Transverse colon (tissue), 4 donors: ENCODE results near the gene GABRB1. TPM values are rescaled to one million over a fixed set of nuclear protein-coding genes. Genes with fewer than 3 reads are reported as not detected.

ENCODE experiments used
- DNase-seq: peaks from one replicate; pipeline ENCODE4 v3.0.0-alpha.2; 2019
- H3K27ac ChIP-seq, 4 donors: fragments of 200-600 bp; sonication (generic); 2 replicates each; pipeline ENCODE4 v1.5.1; 2016 to 2018; ENCODE audit warnings: inconsistent platforms in 4 of 4
- H3K27me3 ChIP-seq: fragments of 200-600 bp; sonication (generic); 2 replicates; pipeline ENCODE4 v1.5.1; 2017; ENCODE audit warnings: inconsistent platforms
- H3K36me3 ChIP-seq, 4 donors: fragments of 200-600 bp; sonication (generic); 2 replicates each; pipeline ENCODE4 v1.5.1; 2017 to 2019; ENCODE audit warnings: inconsistent platforms in 4 of 4
- H3K4me1 ChIP-seq, 4 donors: fragments of 200-600 bp; sonication (generic); 2 replicates each; pipeline ENCODE4 v1.5.1; 2017 to 2020; ENCODE audit warnings: inconsistent platforms in 4 of 4
- H3K4me3 ChIP-seq, 4 donors: fragments of 200-600 bp; sonication (generic); 1 replicate in 1 of 4; 2 replicates in 3 of 4; pipeline versions ENCODE4 v1.5.1 to v1.6.1; 2017 to 2019; ENCODE audit warnings: inconsistent platforms in 4 of 4
- H3K9me3 ChIP-seq, 2 donors: fragments of 200-600 bp; sonication (generic); 2 replicates each; pipeline ENCODE4 v1.5.1; 2017 to 2019; ENCODE audit warnings: inconsistent platforms in 2 of 2
- EP300 ChIP-seq: sonication (generic); formaldehyde crosslinking; IDR thresholded peaks from one replicate; pipeline ENCODE4 v1.6.1; 2017; ENCODE audit warnings: antibody characterized with exemption, low read depth
- POLR2A ChIP-seq: fragments of 450-650 bp; IDR thresholded peaks from one replicate; pipeline ENCODE4 v1.6.1; 2016; ENCODE audit warnings: antibody characterized with exemption, mild to moderate bottlenecking, moderate library complexity
- POLR2AphosphoS5 ChIP-seq, 3 donors: sonication (generic); formaldehyde crosslinking; IDR thresholded peaks; one replicate each; pipeline ENCODE4 v1.6.1; 2016; ENCODE audit warnings: antibody characterized with exemption in 3 of 3
- WGBS, 2 donors: methylation state at CpG; one replicate each; pipeline ENCODE4 v1.1.5; 2018; ENCODE audit warnings: low coverage in 1 of 2; 5-methylcytosine and 5-hydroxymethylcytosine counted together
- in situ Hi-C, 4 donors: fragments of 200-750 bp; cut with MboI; loops; one replicate each; pipeline versions ENCODE4 v1.15.0 to v1.15.1; 2017; ENCODE audit warnings: low sequenced_read_pairs in 3 of 4, low pct_ligation_motif_present in 1 of 4, low pct_unique_long_range_greater_than_20kb in 1 of 4
- intact Hi-C: fragments of 100-400 bp; cut with DNase I; formaldehyde crosslinking; loops from one replicate; pipeline ENCODE4 v1.15.1; 2023; ENCODE audit warnings: low total_unique reads
- total RNA-seq, 4 donors: library from RNA; depleted of rRNA; stranded (reverse); fragments of >200 nt; gene quantifications; one replicate each; pipeline ENCODE4 v1.1.0, GENCODE V29; 2016
- TF ChIP-seq, protein P1 (sequence below), 5 experiments: fragments of 200-600 bp in 3 of 5; fragments of 450-650 bp in 2 of 5; sonication (generic) in 3 of 5; IDR thresholded peaks; 1 replicate in 2 of 5; 2 replicates in 3 of 5; pipeline ENCODE4 v1.5.1; 2016 to 2017; ENCODE audit warnings: antibody characterized with exemption in 5 of 5, inconsistent platforms in 3 of 5, mild to moderate bottlenecking in 2 of 5, moderate library complexity in 1 of 5

GABRB1 gene
- total RNA-seq, 4 donors from 2014 or later, result 0.14 to 19.7 (median 0.48) TPM; not detected in 1

DNA sequence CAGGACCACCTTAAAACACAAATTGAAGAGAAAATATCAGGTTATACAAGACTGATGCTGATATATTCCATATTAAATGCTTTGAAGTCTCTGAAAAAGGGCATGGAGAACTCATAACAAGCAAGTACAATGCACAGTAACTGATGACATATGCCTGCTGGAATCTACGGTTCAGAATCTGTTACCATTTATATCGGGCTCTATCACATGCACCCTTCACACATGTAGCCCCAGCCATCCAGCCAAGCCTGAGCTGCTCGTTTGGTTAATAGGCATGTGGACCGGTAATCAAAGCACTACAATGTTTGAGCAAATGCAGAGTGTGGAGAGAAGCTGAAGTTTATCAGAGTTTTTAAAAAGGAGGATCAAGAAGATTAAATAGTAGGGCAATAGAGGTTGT, 420.3 kb downstream of the GABRB1 start:
- no peak overlapping the region for H3K4me3 ChIP-seq
- TF ChIP-seq POLR2AphosphoS5 (IDR thresholded peaks at IDR 0.05), result no peak
- TF ChIP-seq POLR2A, result no peak
- TF ChIP-seq EP300, result no peak
- TF ChIP-seq, protein P1, sequence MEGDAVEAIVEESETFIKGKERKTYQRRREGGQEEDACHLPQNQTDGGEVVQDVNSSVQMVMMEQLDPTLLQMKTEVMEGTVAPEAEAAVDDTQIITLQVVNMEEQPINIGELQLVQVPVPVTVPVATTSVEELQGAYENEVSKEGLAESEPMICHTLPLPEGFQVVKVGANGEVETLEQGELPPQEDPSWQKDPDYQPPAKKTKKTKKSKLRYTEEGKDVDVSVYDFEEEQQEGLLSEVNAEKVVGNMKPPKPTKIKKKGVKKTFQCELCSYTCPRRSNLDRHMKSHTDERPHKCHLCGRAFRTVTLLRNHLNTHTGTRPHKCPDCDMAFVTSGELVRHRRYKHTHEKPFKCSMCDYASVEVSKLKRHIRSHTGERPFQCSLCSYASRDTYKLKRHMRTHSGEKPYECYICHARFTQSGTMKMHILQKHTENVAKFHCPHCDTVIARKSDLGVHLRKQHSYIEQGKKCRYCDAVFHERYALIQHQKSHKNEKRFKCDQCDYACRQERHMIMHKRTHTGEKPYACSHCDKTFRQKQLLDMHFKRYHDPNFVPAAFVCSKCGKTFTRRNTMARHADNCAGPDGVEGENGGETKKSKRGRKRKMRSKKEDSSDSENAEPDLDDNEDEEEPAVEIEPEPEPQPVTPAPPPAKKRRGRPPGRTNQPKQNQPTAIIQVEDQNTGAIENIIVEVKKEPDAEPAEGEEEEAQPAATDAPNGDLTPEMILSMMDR (IDR thresholded peaks at IDR 0.05), result no peak
- no peak for DNase-seq
- H3K36me3 ChIP-seq, result peaks cover 0 to 39% (median 8%) of the 10 kb centered on the region in 4 donors
- H3K27ac ChIP-seq, result no peak overlapping the region
- no peaks in the 10 kb centered on the region for H3K9me3 ChIP-seq
- intact Hi-C loops, result no loop called here
- no peaks in the 10 kb centered on the region for H3K27me3 ChIP-seq
- no peaks in the 10 kb centered on the region for H3K4me1 ChIP-seq
- in situ Hi-C loops, result loop anchor here in 1 of 4 donors (25.0 kb wide), 1 partner anchor 461 kb away; the partner anchor contains the start of gene NFXL1
- WGBS, 2 donors, result 67 to 77% methylated on average over 3 to 4 of the region's 4 CpGs

DNA sequence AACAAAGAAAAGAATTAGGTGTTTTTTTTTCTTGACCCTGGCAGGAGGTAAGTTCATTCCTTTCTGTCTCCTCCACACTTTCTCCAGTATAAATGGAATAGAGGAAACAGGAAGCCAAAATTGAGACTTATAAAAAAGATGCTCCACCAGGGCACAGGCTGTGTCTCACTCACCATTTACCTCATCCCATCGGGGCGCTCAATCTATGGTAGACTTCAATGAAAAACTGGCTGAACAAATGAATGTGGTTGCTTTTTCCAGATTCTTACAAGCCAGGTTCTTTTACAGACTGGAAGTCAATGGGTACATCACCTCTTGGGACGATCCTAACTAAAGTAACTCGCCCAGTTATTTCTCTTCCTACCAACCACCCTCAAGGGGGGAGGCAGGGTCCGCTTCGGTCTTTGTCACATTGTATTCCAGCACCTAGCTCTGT, 431.4 kb downstream of the GABRB1 start:
- Histone ChIP-seq H3K27ac (peak overlapping the region; percentile 87 to 93 (median 90)), H3K27me3 (no peaks in the 10 kb centered on the region), H3K4me1 (peaks cover 6 to 10% (median 8%) of the 10 kb centered on the region in 4 donors), H3K4me3 (peak overlapping the region; percentile 84 to 96 (median 86)), H3K9me3 (no peaks in the 10 kb centered on the region), H3K36me3 (peaks cover 0 to 5% (median 0%) of the 10 kb centered on the region in 4 donors)
- in situ Hi-C loops, result loop anchor here in 1 of 4 donors (25.0 kb wide), 1 partner anchor 449 kb away; the partner anchor contains the start of gene NFXL1
- TF ChIP-seq POLR2A, result no peak
- TF ChIP-seq EP300, result no peak
- TF ChIP-seq, protein P1 (IDR thresholded peaks at IDR 0.05), result no peak
- no peak for TF ChIP-seq POLR2AphosphoS5 (IDR thresholded peaks at IDR 0.05)
- intact Hi-C loops, result loop anchor here (10.0 kb wide), 1 partner anchor 102 kb away; no protein-coding TSS in a partner anchor
- WGBS, 2 donors, result 6% methylated on average over 6 of the region's 6 CpGs; no CpG with 5 or more reads in 1 of the 2 donors
- DNase-seq, result no peak

DNA sequence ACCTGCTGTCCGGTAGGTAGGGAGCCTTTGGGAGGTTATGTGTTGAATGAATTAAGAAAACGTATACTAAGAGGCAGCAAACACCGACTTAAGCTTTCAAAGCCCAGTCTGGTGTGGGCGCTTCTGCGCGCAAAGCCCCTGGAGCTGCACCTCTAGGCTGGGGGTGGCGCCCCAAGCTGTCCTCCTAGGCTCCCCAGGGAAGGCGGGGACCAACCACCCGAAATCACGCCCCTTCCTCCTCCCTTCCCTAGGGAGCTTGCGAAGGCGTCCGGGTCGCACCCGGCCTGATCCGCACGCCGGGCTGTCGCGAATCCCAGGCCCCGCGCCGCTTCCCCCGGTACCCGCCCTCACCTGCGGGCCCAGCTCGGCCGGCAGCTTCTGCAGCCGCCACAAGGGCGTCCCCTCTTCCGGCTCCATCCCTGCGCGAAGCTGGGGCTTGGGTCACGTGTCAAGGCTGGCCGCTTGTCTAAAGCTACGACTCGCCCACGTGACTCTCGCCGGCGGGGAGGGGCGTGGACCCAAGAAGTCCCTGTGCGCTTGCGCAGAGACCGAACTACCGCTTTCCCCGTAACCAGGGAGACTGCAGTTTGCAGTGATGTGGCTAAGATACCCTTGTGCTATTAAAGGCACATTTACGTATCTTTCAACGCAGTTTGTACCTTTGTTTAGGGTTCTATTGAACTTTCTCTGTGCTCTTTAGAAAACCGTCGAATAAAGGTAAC, 432.0 kb downstream of the GABRB1 start, which contains the start of gene COMMD8:
COMMD8 (minus strand) TSS at position 468 of the 722 bp plus-strand sequence; CDS start at position 417, 51 bp downstream.
- Histone ChIP-seq H3K27ac (peak within 1 kb of the TSS; percentile 87 to 93 (median 90)), H3K27me3 (no peaks in the 10 kb centered on the region), H3K36me3 (peaks cover 0 to 4% (median 0%) of the 10 kb centered on the region in 4 donors), H3K9me3 (no peaks in the 10 kb centered on the region), H3K4me3 (peak within 1 kb of the TSS; percentile 84 to 96 (median 86)), H3K4me1 (peaks cover 6 to 10% (median 8%) of the 10 kb centered on the region in 4 donors)
- peak; percentile 98 for DNase-seq
- TF ChIP-seq, protein P1 (IDR thresholded peaks at IDR 0.05), result peak in 4 of 5 experiments; percentile 29 to 68 (median 44)
- TF ChIP-seq POLR2AphosphoS5 (IDR thresholded peaks at IDR 0.05) (peak; percentile 53 to 79 (median 67)), POLR2A (peak; percentile 70), EP300 (no peak)
- 0% methylated on average over 47 of the region's 51 CpGs; no CpG with 5 or more reads in 1 of the 2 donors for WGBS, 2 donors
- in situ Hi-C loops (loop anchor here in 1 of 4 donors (25.0 kb wide), 1 partner anchor 449 kb away; the partner anchor contains the start of gene NFXL1), intact Hi-C loops (loop anchor here (10.0 kb wide), 1 partner anchor 101 kb away; no protein-coding TSS in a partner anchor)

DNA sequence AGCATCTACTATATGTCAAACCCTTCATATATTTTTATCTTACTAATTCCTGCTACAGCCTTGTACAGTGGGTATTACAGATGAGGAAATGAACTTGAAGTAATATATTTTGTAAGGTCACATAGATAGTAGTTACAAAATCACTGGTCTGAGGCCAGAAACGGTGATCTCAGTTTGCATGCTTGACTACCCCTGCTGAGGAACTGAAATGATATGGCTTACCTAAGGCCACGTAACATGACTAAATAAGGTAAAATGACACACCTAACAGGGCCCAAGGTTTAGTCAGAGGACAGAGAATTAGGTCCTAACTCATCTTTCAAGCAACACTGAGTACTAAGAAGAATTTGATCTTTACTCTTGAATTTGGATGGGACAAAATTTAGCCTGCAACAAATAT, 433.6 kb downstream of the GABRB1 start:
- Histone ChIP-seq H3K9me3 (no peaks in the 10 kb centered on the region), H3K27me3 (no peaks in the 10 kb centered on the region), H3K27ac (no peak overlapping the region), H3K36me3 (no peaks in the 10 kb centered on the region), H3K4me1 (peaks cover 6 to 10% (median 8%) of the 10 kb centered on the region in 4 donors), H3K4me3 (no peak overlapping the region)
- TF ChIP-seq EP300 (no peak), POLR2AphosphoS5 (IDR thresholded peaks at IDR 0.05) (no peak), POLR2A (no peak)
- TF ChIP-seq, protein P1 (IDR thresholded peaks at IDR 0.05), result no peak
- in situ Hi-C loops, result loop anchor here in 1 of 4 donors (25.0 kb wide), 1 partner anchor 447 kb away; the partner anchor contains the start of gene NFXL1
- 68 to 69% methylated on average over 2 of the region's 2 CpGs for WGBS, 2 donors
- intact Hi-C loops, result loop anchor here (10.0 kb wide), 1 partner anchor 100 kb away; no protein-coding TSS in a partner anchor
- DNase-seq, result no peak
